Activated CD4-positive, alpha-beta memory T cell treated with anti-CD3 and anti-CD28 coated beads for 36 hours (primary cell): ENCODE measurements around the gene MEX3A. TPM values are rescaled to one million over a fixed set of nuclear protein-coding genes. Genes with fewer than 3 reads are reported as not detected.
A peak's percentile ranks its signal among the peaks of the same experiment; 100 is the strongest.
"Not testable (repeated sequence)": the region's sequence is repeated elsewhere in the genome, so short reads cannot be mapped to it uniquely, and the experiment has no call there.

Experiments used
- CTCF ChIA-PET: fragments of 350-600 bp; sonication (Branson Sonifier 250); formaldehyde crosslinking; loops from one replicate; lab custom pipeline; 2021; ENCODE audit warnings: antibody characterized with exemption, inconsistent platforms; lab: Charles Lee
- POLR2A ChIA-PET: fragments of 350-600 bp; sonication (Branson Sonifier 250); formaldehyde crosslinking; loops from one replicate; lab custom pipeline; 2021; ENCODE audit warnings: antibody characterized with exemption; lab: Charles Lee
- DNase-seq: peaks from one replicate; pipeline ENCODE4 v3.0.0-alpha.2; 2020
- H3K27ac Mint-ChIP-seq: one replicate; pipeline ENCODE4 v1.8.0; 2021; ENCODE audit warnings: mixed read lengths
- H3K27me3 Mint-ChIP-seq: one replicate; pipeline ENCODE4 v1.8.0; 2021; ENCODE audit warnings: mixed read lengths
- H3K36me3 Mint-ChIP-seq: one replicate; pipeline ENCODE4 v1.8.0; 2021; ENCODE audit warnings: mixed read lengths
- H3K4me1 Mint-ChIP-seq: one replicate; pipeline ENCODE4 v1.8.0; 2021; ENCODE audit warnings: low read depth, mixed read lengths
- H3K4me3 Mint-ChIP-seq: one replicate; pipeline ENCODE4 v1.8.0; 2021; ENCODE audit warnings: mild to moderate bottlenecking, mixed read lengths
- H3K9me3 Mint-ChIP-seq: one replicate; pipeline ENCODE4 v1.8.0; 2021; ENCODE audit warnings: mixed read lengths
- intact Hi-C: fragments of 100-400 bp; cut with micrococcal nuclease; formaldehyde crosslinking; loops from one replicate; pipeline ENCODE4 v1.15.1; 2023
- total RNA-seq, 2 experiments: library from RNA; stranded (reverse); gene quantifications; one replicate each; pipeline ENCODE4 v1.2.3, GENCODE V29; 2021

Gene MEX3A, protein sequence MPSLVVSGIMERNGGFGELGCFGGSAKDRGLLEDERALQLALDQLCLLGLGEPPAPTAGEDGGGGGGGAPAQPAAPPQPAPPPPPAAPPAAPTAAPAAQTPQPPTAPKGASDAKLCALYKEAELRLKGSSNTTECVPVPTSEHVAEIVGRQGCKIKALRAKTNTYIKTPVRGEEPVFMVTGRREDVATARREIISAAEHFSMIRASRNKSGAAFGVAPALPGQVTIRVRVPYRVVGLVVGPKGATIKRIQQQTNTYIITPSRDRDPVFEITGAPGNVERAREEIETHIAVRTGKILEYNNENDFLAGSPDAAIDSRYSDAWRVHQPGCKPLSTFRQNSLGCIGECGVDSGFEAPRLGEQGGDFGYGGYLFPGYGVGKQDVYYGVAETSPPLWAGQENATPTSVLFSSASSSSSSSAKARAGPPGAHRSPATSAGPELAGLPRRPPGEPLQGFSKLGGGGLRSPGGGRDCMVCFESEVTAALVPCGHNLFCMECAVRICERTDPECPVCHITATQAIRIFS
- total RNA-seq, result under 1 TPM; 0.43 to 0.51 TPM

DNA sequence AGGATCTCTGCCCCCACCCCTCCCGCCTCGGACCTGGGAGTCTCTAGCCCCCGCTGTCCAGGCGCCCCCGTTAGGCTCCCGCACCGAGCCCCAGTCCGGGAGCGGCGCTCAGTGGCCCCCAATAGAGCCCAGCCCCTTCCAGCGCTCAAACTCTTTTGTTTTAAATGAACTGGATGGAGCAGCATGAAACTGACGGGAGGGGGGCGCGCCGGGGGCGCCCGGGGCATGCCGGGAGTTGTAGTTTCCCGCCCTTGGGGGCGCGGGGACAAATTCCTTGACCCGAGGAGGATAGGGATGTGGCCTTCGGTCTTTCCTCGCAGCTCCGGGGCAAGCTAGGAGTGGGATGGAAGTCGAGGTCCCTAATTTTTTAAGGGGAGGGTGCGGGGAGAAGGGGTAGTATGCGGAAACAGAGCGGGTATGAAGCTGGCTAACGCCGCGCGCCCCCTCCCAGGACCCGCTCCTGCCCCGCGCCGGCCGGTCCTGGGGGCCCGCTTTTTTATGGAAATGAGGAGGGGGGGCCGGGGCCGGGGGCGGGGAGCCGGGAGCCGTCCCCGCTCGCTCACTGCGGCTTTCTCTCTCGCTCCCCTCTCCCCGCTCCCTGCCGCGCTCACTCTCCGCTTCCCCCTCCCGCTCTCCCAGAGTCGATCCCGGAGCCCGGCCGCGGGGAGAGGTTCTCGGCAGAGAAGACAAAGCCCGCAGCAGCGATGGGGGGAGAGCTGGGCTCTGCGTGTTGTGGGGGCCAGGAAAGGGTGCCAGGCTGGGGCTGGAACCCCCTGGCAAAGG lies at the start of gene MEX3A:
TSS of gene MEX3A (minus strand) at position 157 of the 783 bp plus-strand sequence. CDS start 467 bp downstream, outside the sequence.
- POLR2A ChIA-PET, result interaction anchor here (0.6 to 1.3 kb wide), 4 partner anchors 18 to 362 kb away, joined by 3 read pairs; no protein-coding TSS in a partner anchor
- H3K4me1 Mint-ChIP-seq, result peaks cover 6% of the 10 kb centered on the region
- peak; percentile 75 for DNase-seq
- CTCF ChIA-PET, result interaction anchor here (0.7 to 1.3 kb wide), 5 partner anchors 16 to 364 kb away, joined by 3 to 5 read pairs (median 4); partner anchors contain the start of gene SEMA4A
- H3K36me3 Mint-ChIP-seq, result no peaks in the 10 kb centered on the region
- H3K27ac Mint-ChIP-seq, result no peak within 1 kb of the TSS
- peak within 1 kb of the TSS; percentile 74 for H3K4me3 Mint-ChIP-seq
- intact Hi-C loops, result no loop called here
- H3K9me3 Mint-ChIP-seq, result no peaks in the 10 kb centered on the region
- peaks cover 28% of the 10 kb centered on the region for H3K27me3 Mint-ChIP-seq

DNA sequence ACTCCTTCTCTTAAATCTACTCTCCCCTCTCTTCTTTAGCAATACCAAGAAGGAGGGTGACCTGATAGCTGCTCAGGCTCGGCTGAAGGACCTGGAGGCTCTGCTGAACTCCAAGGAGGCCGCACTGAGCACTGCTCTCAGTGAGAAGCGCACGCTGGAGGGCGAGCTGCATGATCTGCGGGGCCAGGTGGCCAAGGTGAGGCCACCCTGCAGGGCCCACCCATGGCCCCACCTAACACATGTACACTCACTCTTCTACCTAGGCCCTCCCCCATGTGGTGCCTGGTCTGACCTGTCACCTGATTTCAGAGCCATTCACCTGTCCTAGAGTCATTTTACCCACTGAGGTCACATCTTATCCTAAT lies 48.3 kb upstream of the MEX3A start:
- Mint-ChIP-seq H3K4me3 (no peak overlapping the region), H3K9me3 (no peaks in the 10 kb centered on the region), H3K27me3 (no peaks in the 10 kb centered on the region), H3K27ac (no peak overlapping the region), H3K36me3 (peaks cover 31% of the 10 kb centered on the region), H3K4me1 (peaks cover 46% of the 10 kb centered on the region)
- ChIA-PET POLR2A (interaction anchor here (6.5 kb wide), 1 partner anchor 33 kb away, joined by 180 read pairs; no protein-coding TSS in a partner anchor), CTCF (interaction anchor here (0.6 to 26.8 kb wide), 21 partner anchors 9 to 323 kb away, joined by 3 to 1097 read pairs (median 5); partner anchors contain the start of genes LMNA, PMF1 and SMG5)
- no peak for DNase-seq
- intact Hi-C loops, result loop anchor here (1.0 kb wide), 1 partner anchor 40 kb away; no protein-coding TSS in a partner anchor

DNA sequence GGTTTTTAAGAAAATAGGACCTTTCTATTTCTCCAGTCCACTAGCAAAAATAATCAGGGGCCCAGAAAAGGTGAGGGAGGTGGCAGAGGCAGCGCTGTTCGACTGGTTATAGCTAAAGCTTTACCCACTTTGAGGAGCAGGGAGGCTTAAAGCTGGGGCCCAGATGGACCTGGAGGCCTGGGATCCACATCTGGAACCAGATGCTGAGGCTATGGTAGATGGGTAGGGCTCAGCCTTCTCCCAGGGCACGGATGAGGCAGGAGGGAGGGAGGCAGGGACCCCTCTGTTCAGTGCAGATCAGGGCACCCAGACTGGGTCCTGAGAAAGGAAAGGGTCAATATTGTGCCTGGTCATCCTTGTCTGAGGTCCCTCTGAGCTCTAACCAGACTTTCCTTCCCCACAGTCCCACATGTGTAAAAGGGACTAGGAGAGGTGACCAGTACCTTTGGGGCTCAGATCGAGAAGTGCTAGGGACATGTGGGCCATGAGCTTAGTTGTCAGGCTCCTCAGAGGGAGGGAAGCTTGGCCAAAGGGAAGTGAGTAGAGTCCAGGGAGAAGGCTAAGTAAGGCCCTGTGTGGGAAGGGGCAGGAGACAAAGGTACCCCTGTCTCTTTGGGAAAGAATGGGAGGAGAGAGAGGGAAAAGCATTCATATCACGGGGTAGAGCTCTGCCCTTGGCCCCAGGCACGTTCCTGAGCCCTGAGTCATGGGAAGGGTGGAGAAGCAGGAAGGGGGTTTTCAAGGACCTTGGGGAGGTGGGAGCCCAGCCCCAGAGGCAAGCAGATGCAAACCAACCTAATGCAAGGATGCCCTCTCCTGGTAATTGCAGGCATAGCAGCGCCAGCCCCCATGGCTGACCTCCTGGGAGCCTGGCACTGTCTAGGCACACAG lies 47.7 kb upstream of the MEX3A start:
- peak; percentile 89 for DNase-seq
- Mint-ChIP-seq H3K27me3 (no peaks in the 10 kb centered on the region), H3K36me3 (peaks cover 27% of the 10 kb centered on the region), H3K27ac (peak overlapping the region; percentile 50), H3K9me3 (no peaks in the 10 kb centered on the region), H3K4me1 (peaks cover 52% of the 10 kb centered on the region), H3K4me3 (no peak overlapping the region)
- ChIA-PET POLR2A (interaction anchor here (1.9 to 7.5 kb wide), 5 partner anchors 15 to 83 kb away, joined by 4 to 180 read pairs (median 55); partner anchors contain the start of genes LMNA and PMF1), CTCF (interaction anchor here (0.7 to 26.8 kb wide), 31 partner anchors 9 to 213 kb away, joined by 3 to 1097 read pairs (median 5); partner anchors contain the start of genes LMNA, PMF1 and SMG5)
- intact Hi-C loops, result loop anchor here (1.0 kb wide), 1 partner anchor 40 kb away; no protein-coding TSS in a partner anchor

DNA sequence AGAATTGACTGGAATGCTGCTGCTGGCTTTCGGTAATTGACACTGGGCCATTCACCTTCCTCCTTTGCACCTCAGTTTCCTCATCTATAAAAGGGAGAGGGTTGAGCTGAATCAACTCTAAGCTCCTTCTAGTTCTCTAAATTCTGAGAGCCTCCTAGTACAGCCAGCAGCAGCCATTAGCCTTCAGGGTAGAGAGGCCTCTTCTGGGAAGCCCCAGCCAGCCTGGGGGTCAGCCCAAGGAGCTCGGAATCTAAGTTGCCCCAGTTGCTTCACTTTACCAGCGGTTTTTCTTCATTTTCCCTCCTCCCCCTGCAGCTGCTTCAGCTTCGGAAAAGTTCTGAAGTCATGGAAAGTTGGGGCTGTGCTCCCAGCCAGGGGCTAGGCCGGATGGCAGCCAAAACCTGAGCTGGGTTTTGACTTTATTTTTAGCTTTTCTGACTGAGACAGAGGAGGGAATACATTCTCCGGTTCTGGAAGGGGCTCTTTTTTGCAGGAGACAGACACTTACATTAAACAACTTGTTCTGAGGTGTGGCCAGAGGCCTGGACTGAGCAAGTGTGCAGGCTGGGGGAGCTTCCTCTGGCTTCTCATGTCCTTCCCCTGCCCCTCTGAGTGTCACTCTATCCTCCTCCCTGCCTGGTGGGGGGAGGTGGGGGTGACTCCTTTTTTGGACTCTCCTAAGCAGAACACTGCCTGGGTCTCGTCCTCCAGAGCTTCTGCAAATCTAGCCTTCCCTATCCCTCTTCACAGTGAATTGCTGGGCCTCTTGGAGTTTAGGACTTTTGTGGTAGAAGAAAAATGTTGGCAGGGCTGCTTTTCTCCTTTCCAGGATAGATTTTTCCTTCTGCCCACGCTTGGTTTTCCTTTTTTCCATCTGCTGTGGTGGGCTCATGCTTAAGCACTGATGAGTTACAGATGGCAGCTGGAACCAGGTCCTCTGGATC lies 46.7 kb upstream of the MEX3A start:
- Mint-ChIP-seq H3K4me3 (no peak overlapping the region), H3K36me3 (peaks cover 19% of the 10 kb centered on the region), H3K27ac (peak overlapping the region; percentile 51), H3K9me3 (no peaks in the 10 kb centered on the region), H3K27me3 (no peaks in the 10 kb centered on the region), H3K4me1 (peaks cover 62% of the 10 kb centered on the region)
- ChIA-PET POLR2A (interaction anchor here (1.9 to 7.5 kb wide), 5 partner anchors 14 to 84 kb away, joined by 4 to 180 read pairs (median 55); partner anchors contain the start of genes LMNA and PMF1), CTCF (interaction anchor here (0.6 to 26.8 kb wide), 26 partner anchors 8 to 257 kb away, joined by 3 to 1097 read pairs (median 6); partner anchors contain the start of genes LMNA, PMF1 and SMG5)
- no peak for DNase-seq
- intact Hi-C loops, result no loop called here

DNA sequence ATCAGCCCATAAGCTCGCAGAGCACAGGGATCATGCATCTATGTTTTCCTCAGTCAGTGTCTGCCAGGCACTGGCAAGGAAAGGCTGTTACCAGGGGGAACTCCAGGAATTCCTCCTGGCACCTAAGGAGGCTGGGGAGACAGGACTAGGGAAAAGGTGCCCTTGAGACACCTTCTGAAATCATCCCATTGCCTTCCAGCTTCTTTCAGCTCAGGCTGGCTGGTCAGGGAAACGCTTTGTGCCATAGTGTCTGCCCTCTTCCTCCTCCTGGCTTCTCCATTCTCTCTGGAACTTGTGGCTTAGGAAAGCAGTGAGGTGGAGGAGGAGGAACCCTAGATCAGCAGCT lies 46.0 kb upstream of the MEX3A start:
- intact Hi-C loops, result no loop called here
- ChIA-PET CTCF (interaction anchor here (0.7 to 26.8 kb wide), 13 partner anchors 9 to 191 kb away, joined by 3 to 1097 read pairs (median 8); partner anchors contain the start of genes LMNA and PMF1), POLR2A (interaction anchor here (1.9 to 7.5 kb wide), 6 partner anchors 13 to 95 kb away, joined by 4 to 180 read pairs (median 32); partner anchors contain the start of genes LMNA and PMF1)
- H3K27ac Mint-ChIP-seq, result no peak overlapping the region
- no peak for DNase-seq
- no peaks in the 10 kb centered on the region for H3K27me3 Mint-ChIP-seq
- peaks cover 17% of the 10 kb centered on the region for H3K36me3 Mint-ChIP-seq
- H3K4me3 Mint-ChIP-seq, result no peak overlapping the region
- H3K9me3 Mint-ChIP-seq, result no peaks in the 10 kb centered on the region
- H3K4me1 Mint-ChIP-seq, result peaks cover 69% of the 10 kb centered on the region

DNA sequence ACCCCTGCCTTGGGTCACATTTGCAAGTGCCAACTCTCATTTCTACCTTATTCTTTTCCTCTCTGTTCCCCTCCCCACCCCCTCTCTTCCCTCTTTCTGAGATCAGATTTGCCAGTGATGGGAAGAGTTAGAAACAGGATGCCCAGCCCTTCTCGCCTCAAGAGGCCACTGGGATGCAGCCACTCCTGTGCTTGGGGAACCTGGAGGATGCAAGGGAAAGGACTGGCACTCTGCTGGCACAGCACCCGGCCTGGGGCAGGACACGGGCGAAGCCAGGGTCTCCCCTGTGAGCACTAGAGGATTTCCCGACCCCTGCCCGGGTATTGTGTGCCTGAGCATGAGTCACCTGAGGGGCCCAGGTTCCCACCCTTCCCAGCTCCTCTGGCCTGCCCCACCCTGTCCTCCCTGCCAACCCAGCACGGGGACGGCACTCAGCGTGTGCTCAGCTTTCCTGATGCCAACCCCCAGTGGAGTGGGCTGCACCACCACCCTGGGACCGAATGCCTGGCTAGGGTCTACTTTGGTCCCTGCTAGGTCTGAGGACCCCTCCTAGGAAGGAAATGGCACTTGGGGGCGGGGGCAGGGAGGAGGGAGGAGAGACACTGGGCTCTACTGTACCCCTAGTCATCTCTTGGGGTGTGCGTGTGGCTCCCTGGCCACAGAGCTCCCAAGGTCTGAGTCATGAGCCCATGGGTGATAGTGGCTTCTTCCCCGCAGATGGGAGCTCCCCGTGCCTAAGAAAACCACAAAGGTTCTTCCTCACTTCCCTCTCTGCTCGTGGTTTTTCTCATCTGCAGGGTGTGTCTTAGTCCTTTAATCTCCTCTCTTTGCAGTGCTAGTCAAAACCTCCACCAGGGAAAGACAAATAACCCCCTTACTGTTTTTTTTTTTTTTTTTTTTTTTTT lies 44.6 kb upstream of the MEX3A start:
- H3K36me3 Mint-ChIP-seq, result peaks cover 17% of the 10 kb centered on the region
- DNase-seq, result peak; percentile 95
- CTCF ChIA-PET, result interaction anchor here (0.6 to 26.8 kb wide), 9 partner anchors 8 to 98 kb away, joined by 3 to 1097 read pairs (median 7); partner anchors contain the start of genes LMNA and PMF1
- peak overlapping the region; percentile 84 for H3K27ac Mint-ChIP-seq
- no peaks in the 10 kb centered on the region for H3K9me3 Mint-ChIP-seq
- peaks cover 79% of the 10 kb centered on the region for H3K4me1 Mint-ChIP-seq
- POLR2A ChIA-PET, result interaction anchor here (0.5 to 7.5 kb wide), 7 partner anchors 12 to 97 kb away, joined by 3 to 180 read pairs (median 7); partner anchors contain the start of genes LMNA and PMF1
- peak overlapping the region; percentile 61 for H3K4me3 Mint-ChIP-seq
- intact Hi-C loops, result loop anchor here (1.0 to 2.0 kb wide), 5 partner anchors 13 to 96 kb away; partner anchors contain the start of genes LAMTOR2 and LMNA
- no peaks in the 10 kb centered on the region for H3K27me3 Mint-ChIP-seq

DNA sequence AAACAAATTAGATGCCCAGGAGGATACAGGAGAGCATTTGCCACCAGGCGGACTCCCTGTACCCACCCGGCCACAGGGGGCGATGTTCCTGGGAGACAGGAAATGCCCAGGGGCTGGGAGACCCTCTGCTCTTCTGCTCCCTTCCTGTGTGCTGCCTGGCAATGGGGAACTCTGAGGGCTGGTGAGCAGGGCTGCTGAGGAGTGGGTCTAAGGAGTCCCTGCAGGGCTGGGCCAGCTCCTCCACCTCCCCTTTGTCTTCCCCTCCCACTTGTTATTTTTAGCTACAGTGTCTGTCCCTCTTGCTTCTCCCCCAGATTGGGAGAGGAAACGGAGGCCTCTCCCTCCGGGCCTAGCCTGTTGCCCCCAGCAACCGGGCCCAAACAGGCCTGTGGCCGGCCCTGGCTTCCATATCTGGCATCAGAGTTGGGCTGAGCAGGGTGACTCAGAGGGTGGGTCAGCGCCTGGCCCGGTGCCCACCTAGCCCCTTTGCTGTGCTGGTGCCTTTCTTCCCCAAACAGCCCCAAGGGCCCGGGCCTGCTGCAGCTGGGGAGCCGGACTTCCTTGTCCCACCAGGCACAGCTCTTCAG lies 43.9 kb upstream of the MEX3A start:
- ChIA-PET POLR2A (interaction anchor here (0.5 to 7.5 kb wide), 5 partner anchors 11 to 97 kb away, joined by 3 to 180 read pairs (median 55); partner anchors contain the start of gene LMNA), CTCF (interaction anchor here (0.6 to 26.8 kb wide), 8 partner anchors 11 to 99 kb away, joined by 3 to 1097 read pairs (median 6); partner anchors contain the start of genes LMNA and PMF1)
- intact Hi-C loops, result loop anchor here (2.0 kb wide), 1 partner anchor 71 kb away; the partner anchor contains the start of gene LAMTOR2
- H3K4me1 Mint-ChIP-seq, result peaks cover 85% of the 10 kb centered on the region
- no peaks in the 10 kb centered on the region for H3K9me3 Mint-ChIP-seq
- peaks cover 12% of the 10 kb centered on the region for H3K36me3 Mint-ChIP-seq
- peak; percentile 81 for DNase-seq
- peak overlapping the region; percentile 84 for H3K27ac Mint-ChIP-seq
- peak overlapping the region; percentile 61 for H3K4me3 Mint-ChIP-seq
- H3K27me3 Mint-ChIP-seq, result no peaks in the 10 kb centered on the region

DNA sequence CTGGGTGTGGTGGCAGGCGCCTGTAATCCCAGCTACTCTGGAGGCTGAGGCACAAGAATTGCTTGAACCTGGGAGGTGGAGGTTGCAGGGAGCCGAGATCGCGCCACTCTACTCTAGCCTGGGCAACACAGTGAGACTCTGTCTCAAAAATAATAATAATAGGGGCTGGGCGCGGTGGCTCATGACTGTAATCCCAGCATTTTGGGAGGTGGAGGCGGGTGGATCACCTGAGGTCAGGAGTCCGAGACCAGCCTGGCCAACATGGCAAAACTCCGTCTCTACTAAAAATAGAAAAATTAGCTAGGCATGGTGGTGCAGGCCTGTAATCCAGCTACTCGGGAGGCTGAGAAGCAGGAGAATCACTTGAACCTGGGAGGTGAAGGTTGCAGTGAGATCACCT lies 43.3 kb upstream of the MEX3A start:
- peak overlapping the region; percentile 73 for H3K27ac Mint-ChIP-seq
- peaks cover 12% of the 10 kb centered on the region for H3K36me3 Mint-ChIP-seq
- DNase-seq, intact Hi-C loops, H3K9me3 Mint-ChIP-seq, H3K27me3 Mint-ChIP-seq: not testable (repeated sequence)
- peaks cover 88% of the 10 kb centered on the region for H3K4me1 Mint-ChIP-seq
- CTCF ChIA-PET, result interaction anchor here (0.6 to 26.8 kb wide), 6 partner anchors 10 to 184 kb away, joined by 3 to 1097 read pairs (median 5); partner anchors contain the start of gene LMNA
- H3K4me3 Mint-ChIP-seq, result peak overlapping the region; percentile 54
- POLR2A ChIA-PET, result interaction anchor here (3.9 to 7.5 kb wide), 3 partner anchors 10 to 28 kb away, joined by 55 to 180 read pairs (median 57); partner anchors contain the start of gene LMNA
